ENCODE results near the gene NDE1. TPM values are rescaled to one million over a fixed set of nuclear protein-coding genes. Genes with fewer than 3 reads are reported as not detected.

Gene NDE1
- polyA plus RNA-seq, 1 experiment: 25.6 TPM

DNA sequence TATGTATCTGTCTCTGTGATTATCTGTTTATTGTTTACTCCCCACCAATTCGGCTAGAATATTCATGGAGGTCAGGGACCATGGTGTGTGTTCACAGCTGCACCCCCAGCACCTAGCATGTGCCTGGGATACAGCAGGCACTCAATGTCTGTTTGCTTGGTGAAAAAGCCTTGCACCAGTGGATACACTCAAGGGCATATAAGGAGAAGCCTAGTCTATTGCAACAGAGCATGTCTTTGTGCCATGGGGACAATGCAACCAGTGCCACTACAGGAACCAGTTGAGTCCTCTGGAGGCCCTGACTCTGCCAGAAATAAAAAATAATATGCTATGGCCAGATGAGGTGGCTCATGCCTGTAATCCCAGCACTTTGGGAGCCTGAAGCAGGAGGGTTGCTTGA, 93.6 kb downstream of the NDE1 start:
- Histone ChIP-seq H3K4me3 (ENCODE audit: low read depth, low read length) (no peak overlapping the region), H3K27me3 (ENCODE audit: control insufficient read depth, insufficient read depth, low read length) (no peaks in the 10 kb centered on the region; the same call in 1 of the 2 replicates), H3K36me3 (ENCODE audit: control insufficient read depth, insufficient read depth, low read length) (no peaks in the 10 kb centered on the region)
- ChIA-PET CTCF (interaction anchor here (0.6 kb wide), 1 partner anchor 76 kb away, joined by 3 read pairs; no protein-coding TSS in a partner anchor), POLR2A (no interaction called here)
- TF ChIP-seq, protein P1, sequence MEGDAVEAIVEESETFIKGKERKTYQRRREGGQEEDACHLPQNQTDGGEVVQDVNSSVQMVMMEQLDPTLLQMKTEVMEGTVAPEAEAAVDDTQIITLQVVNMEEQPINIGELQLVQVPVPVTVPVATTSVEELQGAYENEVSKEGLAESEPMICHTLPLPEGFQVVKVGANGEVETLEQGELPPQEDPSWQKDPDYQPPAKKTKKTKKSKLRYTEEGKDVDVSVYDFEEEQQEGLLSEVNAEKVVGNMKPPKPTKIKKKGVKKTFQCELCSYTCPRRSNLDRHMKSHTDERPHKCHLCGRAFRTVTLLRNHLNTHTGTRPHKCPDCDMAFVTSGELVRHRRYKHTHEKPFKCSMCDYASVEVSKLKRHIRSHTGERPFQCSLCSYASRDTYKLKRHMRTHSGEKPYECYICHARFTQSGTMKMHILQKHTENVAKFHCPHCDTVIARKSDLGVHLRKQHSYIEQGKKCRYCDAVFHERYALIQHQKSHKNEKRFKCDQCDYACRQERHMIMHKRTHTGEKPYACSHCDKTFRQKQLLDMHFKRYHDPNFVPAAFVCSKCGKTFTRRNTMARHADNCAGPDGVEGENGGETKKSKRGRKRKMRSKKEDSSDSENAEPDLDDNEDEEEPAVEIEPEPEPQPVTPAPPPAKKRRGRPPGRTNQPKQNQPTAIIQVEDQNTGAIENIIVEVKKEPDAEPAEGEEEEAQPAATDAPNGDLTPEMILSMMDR (IDR thresholded peaks at IDR 0.05; ENCODE audit: insufficient read depth, low read depth, low read length): no peak
- DNase-seq (ENCODE audit: low read depth): no peak

DNA sequence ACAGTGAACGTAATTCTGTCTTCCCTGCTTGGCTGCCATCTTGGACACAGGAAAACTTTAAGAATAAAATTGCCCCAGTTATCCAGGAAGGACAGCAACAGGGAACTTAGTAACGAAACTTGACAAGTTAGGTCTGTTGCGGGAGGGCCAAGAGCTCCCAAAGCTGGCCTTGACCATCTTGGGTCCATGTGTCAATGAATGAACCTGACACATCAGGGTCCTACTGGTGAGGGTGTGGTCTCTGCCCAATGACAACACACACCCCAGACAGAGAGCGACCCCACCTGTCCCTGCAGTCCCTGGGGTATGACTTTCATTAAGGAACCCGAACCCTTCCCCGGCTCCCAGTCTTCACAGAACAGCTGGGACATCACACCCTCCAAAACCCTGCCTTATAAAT, 96.3 kb downstream of the NDE1 start:
- ChIA-PET POLR2A (no interaction called here), CTCF (interaction anchor here (0.6 to 1.7 kb wide), 3 partner anchors 10 to 128 kb away, joined by 3 to 6 read pairs (median 3); no protein-coding TSS in a partner anchor)
- no peak overlapping the region for H3K4me3 ChIP-seq (ENCODE audit: low read depth, low read length)

DNA sequence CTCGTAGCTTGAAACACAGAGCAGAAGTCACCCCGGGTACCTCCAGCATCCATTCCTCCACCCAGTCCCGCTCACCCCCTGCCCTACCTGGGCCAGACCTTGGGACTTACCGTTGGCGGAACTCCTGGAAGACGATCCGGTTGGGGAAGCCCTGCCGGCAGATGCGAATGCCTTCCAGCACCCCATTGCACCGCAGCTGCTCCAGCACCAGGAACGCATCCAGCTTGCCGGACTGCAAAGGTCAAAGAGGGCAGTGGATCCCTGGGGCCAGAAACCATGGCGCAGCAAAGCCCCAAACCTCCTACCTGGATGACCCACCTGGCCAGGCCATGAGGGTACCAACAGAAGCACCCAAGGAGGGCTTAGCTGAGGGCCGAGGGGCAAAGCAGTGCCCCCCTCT, 97.9 kb downstream of the NDE1 start:
- H3K4me3 ChIP-seq (ENCODE audit: low read depth, low read length): no peak overlapping the region
- POLR2A ChIA-PET: no interaction called here

More for the DNA sequence above, 96.3 kb downstream of the NDE1 start:
- H3K27me3 ChIP-seq (ENCODE audit: control insufficient read depth, insufficient read depth, low read length): no peaks in the 10 kb centered on the region; the same call in 1 of the 2 replicates
- no peaks in the 10 kb centered on the region for H3K36me3 ChIP-seq (ENCODE audit: control insufficient read depth, insufficient read depth, low read length)
- no peak for DNase-seq (ENCODE audit: low read depth)
- TF ChIP-seq, protein P1 (IDR thresholded peaks at IDR 0.05; ENCODE audit: insufficient read depth, low read depth, low read length): no peak

DNA sequence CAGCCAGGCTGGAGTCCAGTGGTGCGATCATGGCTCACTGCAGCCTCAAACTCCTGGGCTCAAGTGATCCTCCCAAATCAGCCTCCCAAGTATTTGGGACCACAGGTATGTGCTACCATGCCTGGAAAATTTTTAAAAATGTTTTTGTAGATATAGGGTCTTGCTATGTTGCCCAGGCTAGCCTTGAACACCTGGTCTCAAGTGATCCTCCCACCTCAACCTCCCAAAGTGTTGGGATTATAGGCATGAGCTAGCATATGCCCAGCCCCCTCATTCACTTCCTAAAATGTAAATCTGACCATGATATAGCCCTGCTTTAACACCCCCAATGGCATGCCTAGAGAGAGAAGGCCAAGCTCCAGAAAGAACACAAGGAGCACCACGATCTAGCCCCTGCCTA, 98.6 kb downstream of the NDE1 start:
- CTCF ChIA-PET: no interaction called here
- TF ChIP-seq, protein P1 (IDR thresholded peaks at IDR 0.05; ENCODE audit: insufficient read depth, low read depth, low read length): no peak
- no peak overlapping the region for H3K4me3 ChIP-seq (ENCODE audit: low read depth, low read length)
- POLR2A ChIA-PET: no interaction called here
- no peaks in the 10 kb centered on the region; the same call in 1 of the 2 replicates for H3K27me3 ChIP-seq (ENCODE audit: control insufficient read depth, insufficient read depth, low read length)
- DNase-seq (ENCODE audit: low read depth): no peak
- no peaks in the 10 kb centered on the region for H3K36me3 ChIP-seq (ENCODE audit: control insufficient read depth, insufficient read depth, low read length)

More for the DNA sequence above, 97.9 kb downstream of the NDE1 start:
- CTCF ChIA-PET: interaction anchor here (0.9 to 1.2 kb wide), 2 partner anchors 8 to 43 kb away, joined by 3 to 4 read pairs; no protein-coding TSS in a partner anchor
- Histone ChIP-seq H3K27me3 (ENCODE audit: control insufficient read depth, insufficient read depth, low read length) (no peaks in the 10 kb centered on the region; the same call in 1 of the 2 replicates), H3K36me3 (ENCODE audit: control insufficient read depth, insufficient read depth, low read length) (no peaks in the 10 kb centered on the region)
- no peak for DNase-seq (ENCODE audit: low read depth)
- TF ChIP-seq, protein P1 (IDR thresholded peaks at IDR 0.05; ENCODE audit: insufficient read depth, low read depth, low read length): no peak

DNA sequence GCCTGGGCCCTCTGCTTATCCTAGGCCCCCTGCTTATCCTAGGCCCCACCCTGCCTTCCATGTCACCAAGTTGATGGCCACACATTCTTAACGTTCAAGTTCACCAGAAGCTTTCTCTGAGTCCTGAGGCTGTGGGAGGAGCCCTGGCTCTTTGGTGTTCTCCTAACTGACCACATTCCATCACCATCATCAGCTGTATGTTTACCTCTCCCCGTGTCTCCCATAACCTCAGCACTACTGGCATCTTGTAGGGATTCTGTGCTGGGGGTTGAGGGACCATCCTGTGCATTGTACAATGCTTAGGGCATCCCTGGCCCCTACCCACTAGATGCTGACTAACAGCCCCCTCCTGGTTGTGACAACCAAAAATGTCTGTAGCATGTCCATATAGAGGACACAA, 99.3 kb downstream of the NDE1 start:
- TF ChIP-seq, protein P1 (IDR thresholded peaks at IDR 0.05; ENCODE audit: insufficient read depth, low read depth, low read length): no peak
- ChIA-PET POLR2A (no interaction called here), CTCF (no interaction called here)
- no peaks in the 10 kb centered on the region for H3K36me3 ChIP-seq (ENCODE audit: control insufficient read depth, insufficient read depth, low read length)
- H3K27me3 ChIP-seq (ENCODE audit: control insufficient read depth, insufficient read depth, low read length): no peaks in the 10 kb centered on the region; the same call in 1 of the 2 replicates
- no peak for DNase-seq (ENCODE audit: low read depth)
- no peak overlapping the region for H3K4me3 ChIP-seq (ENCODE audit: low read depth, low read length)

Measured in BJ (cell line).